KBM-7 (cell line): ENCODE data around the gene SHD.

Source experiments
- DNase-seq: peaks from one replicate; pipeline ENCODE4 v3.0.0-alpha.2; 2015
- in situ Hi-C: fragments of 300-500 bp; cut with MboI; formaldehyde crosslinking; loops from 2 replicates; pipeline ENCODE4 v1.14.3; 2020; ENCODE audit warnings: low sequenced_read_pairs, low pct_unique_long_range_greater_than_20kb, mixed read lengths

Gene SHD

DNA sequence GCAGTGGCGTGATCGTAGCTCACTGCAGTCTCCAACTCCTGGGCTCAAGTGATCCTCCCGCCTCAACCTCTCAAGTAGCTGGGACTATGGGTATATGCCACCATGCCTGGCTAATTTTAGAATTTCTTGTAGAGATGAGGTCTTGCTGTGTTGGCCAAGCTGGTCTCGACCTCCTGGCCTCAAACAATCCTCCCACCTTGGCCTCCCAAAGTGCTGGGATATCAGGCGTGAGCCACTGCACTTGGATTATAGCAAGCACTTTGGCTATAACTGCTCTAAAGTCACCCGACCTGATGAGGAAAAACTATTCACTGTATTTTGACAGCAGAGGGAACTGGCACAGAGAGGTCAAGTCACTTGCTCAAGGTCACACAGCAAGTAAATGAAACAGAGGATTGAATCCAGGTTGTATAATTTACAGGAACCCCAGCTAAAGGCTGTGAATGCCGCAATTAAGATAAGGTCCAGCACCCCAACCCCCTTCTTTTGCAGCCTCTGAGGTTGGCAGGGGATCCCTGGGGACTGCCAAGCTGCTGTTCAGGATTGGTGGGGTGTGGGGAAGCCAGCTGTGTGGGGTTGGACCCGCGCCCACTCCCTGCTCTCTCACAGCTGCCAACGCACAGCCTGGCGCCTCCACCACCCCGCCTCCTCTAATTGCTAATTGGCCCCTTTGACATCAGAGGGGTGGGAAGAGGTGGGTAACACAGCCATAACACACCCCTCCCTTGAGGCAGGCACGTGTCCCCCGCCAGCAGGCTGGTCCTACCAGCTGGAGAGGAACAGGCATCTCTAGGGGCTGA lies 17.1 kb downstream of the SHD start:
- in situ Hi-C loops: no loop called here
- DNase-seq: no peak

GRCh38 chr19:4297901-4298809 lies 19.1 kb downstream of the SHD start:
- in situ Hi-C loops: no loop called here

DNA sequence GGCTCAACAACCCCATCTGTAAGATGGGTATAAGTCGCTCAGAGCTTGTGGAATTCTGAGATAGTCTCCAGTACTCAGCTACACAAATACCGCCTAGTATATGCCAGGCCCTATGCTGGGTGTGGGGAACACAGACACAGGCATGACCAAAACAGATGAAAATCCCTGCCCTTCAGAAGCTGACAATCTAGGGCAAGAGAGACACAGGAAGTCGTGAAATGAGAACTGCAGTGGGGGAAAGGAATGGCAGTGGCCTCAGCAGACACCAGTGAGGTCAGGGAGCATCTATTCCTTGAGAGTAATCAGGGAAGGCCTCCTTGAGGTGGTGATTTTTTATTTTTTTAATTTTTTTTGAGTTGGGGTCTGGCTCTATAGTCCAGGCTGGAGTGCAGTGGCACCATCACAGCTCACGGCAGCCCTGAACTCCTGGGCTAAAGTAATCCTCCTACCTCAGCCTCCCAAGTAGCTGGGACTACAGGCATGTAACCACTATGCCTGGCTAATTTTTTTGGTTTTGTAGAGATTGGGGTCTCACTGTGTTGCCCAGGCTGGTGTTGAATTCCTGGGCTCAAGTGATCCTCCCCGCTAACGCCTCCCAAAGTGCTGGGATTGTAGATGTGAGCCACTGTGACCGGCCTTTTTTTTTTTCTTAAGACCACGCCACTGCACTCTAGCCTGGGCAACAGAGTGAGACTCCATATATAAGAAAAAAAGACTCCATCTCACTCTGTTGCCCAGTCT lies 19.9 kb downstream of the SHD start:
- no peak for DNase-seq
- in situ Hi-C loops: no loop called here

More at GRCh38 chr19:4297901-4298809, 19.1 kb downstream of the SHD start:
- DNase-seq: no peak

- no peak for DNase-seq
- in situ Hi-C loops: no loop called here
These were observed 21.5 kb downstream of the SHD start for GRCh38 chr19:4300589-4300988.

- DNase-seq: no peak
- in situ Hi-C loops: no loop called here
These were observed 22.6 kb downstream of the SHD start for GRCh38 chr19:4301590-4302242.

DNA sequence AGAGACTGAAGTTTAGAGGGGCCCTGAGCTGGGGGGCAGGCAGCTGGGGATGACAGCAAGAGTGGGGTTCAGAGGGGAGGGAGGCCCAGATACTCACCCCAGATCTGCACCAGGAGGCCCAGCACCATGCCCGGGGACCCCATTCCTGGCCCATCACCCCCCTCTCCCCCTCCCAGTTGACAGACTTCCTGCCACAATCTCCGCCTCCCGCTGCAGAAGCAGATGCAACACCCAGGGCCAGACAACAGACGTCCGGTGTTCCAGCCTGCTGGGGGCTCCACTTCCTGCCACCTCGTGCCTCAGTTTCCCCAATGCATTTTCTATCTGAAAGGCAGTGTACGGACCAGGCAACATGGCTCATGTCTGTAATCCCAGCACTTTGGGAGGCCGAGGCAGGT lies 23.2 kb downstream of the SHD start, which contains the start of gene TMIGD2:
Gene TMIGD2, minus strand, starts transcription at position 147 of the 398 bp plus-strand sequence. Its CDS starts 4 bp downstream, at position 143.
- DNase-seq: no peak
- in situ Hi-C loops: no loop called here

DNA sequence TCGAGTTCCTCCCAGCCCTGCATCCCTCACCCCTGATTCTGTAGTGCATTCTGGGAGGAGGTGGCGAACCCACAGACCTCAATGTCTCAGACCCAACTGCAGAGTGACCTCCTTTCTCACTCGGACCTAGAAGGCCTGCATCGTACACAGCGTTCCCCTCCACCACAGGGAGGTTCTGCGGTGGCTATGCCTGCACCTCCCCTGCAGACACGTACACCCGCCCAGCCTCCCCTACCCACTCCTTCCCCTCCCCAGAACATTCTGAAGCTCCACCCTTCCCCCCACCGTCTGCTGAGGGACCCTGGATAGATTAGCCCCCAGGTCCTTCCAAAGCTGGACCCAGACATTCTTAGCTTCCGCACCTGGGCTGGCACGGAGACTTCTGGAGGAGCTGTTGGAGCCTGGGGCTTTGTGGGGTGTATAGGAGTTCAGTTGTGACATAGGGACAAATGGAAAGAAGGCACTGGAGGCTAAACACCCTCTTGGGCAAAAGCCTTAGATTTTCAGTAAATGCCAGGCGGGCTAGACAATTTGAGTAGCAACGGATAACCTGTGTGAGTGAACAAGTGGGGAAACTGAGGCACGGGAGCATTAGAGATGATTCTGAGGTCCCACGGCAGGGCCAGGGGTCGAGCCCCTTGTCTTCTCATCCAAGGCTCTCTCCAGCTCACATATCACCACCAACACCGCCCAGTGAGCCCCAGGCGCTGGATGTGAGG lies 24.9 kb downstream of the SHD start:
- in situ Hi-C loops: no loop called here
- no peak for DNase-seq

- peak; percentile 54 for DNase-seq
- in situ Hi-C loops: no loop called here
These were observed 25.6 kb downstream of the SHD start, which contains the start of gene FSD1 for GRCh38 chr19:4304538-4305256. Gene FSD1 (plus strand): TSS chr19:4304598. CDS start chr19:4304747, 149 bp downstream.

DNA sequence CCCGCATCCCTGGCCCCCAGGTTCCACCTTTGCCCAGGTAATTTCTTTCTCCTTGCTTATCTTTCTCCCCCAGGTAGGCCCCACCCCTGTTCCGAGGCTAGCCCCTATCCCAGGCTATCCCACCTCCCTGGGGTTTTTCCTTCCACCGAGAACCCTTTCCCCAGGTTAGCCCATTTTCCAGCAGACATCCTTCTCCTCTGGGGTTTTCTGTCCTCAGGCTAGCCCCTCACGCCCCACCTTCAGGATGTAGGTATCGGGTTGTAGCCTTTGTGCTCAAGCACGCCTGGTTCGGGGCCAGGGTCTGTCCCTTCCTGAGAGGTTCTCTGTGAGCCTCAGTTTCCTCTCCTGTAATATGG lies 26.2 kb downstream of the SHD start:
- DNase-seq: no peak
- in situ Hi-C loops: no loop called here

DNA sequence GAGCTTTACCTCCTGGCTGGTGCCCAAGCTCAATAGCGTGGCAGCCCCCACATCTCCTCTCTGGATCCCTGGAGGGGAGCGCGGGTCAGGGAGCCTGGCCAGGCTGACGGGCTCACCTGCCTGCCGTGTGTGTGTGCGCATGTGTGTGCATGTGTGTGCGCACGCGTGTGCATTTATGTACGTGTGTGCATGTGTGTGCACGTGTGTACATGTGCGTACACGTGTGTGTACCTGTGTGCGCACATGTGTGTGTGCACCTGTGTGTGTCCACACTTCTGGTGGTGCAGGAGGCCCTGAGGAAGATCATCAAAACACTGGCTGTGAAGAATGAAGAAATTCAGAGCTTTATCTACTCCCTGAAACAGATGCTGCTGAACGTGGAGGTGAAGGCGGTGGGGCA lies 26.6 kb downstream of the SHD start:
- no peak for DNase-seq
- in situ Hi-C loops: no loop called here

DNA sequence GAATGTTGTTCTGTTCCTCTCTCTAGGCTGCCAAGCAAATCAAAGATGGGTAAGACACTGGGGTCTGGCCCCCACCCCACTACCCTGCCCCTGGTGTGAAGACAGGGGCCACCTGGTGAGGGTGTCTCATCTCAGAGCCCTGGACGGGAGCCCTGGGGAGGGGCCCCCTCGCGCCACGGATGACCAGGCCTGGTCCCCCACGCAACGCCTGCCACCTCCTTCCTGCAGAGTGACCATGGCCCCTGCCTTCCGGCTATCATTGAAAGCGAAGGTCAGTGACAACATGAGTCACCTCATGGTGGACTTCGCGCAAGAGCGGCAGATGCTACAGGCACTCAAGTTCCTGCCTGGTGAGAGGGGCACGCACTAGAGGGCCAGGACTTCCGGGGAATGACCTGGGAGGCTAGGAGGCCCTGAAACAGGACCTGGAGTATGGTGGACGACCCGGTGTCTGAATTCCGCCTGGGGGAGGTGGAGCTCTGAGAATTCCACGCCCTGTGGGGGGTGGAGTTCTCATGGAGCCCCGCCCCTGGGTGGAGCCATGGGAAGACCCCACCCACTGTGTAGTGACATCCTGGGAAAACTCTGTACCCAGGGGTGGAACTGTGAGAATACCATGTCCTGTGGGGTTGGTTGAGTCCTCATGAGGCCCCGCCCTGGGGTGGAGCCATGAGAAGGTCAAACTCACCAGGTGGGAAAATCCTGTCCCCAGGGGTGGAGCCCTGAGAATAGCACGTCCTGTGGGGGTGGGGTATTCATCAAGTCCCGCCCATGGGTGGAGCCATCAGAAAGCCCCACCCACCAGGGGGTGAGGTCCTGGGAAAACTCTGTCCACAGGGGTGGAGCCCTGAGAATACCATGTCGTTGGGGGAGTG lies 31.4 kb downstream of the SHD start:
- no peak for DNase-seq
- in situ Hi-C loops: no loop called here

GRCh38 chr19:4313847-4314490 lies 34.9 kb downstream of the SHD start:
- DNase-seq: no peak

DNA sequence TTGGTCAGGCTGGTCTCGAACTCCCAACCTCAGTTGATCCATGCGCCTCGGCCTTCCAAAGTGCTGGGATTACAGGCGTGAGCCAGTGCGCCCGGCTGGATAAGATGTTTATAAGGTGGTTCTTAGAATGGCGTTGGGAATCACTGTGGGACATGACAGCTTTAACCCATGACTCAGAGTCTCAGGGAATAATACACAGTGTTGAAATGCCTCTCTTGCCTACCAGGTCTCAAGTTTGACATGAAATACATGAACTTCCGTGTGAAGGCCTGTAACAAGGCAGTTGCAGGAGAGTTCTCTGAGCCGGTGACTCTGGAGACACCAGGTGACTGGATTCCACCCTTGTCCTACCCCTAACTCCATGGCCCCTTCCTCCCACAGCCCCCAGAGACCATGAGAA lies 37.9 kb downstream of the SHD start:
- in situ Hi-C loops: no loop called here
- no peak for DNase-seq

More at GRCh38 chr19:4313847-4314490, 34.9 kb downstream of the SHD start:
- in situ Hi-C loops: no loop called here

DNA sequence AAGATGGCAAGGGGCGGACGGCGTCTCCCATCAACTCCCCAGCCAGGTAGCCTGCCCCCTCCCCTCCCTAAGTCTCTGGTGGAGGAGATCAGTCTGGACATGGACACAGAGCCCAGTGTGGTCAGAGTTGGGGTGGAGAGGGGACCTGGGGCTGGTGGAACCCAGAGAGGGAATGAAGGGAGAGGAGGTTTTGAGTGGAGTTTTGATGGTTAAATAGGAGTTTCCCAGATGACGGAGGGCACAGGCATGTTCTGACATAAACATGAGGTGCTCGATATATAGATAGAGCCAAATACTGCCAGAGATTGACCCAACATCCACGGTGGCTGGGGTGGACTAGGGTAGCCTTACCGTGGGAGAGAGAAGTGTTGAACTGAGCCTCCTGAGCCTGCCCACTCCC lies 39.4 kb downstream of the SHD start:
- no peak for DNase-seq
- in situ Hi-C loops: no loop called here

GRCh38 chr19:4319067-4319718 lies 40.1 kb downstream of the SHD start:
- in situ Hi-C loops: no loop called here

GRCh38 chr19:4320419-4320818 lies 41.4 kb downstream of the SHD start:
- in situ Hi-C loops: no loop called here
- DNase-seq: no peak

More at GRCh38 chr19:4319067-4319718, 40.1 kb downstream of the SHD start:
- peak; percentile 53 for DNase-seq
